ENCODE results near the gene SLC6A4. TPM values are rescaled to one million over a fixed set of nuclear protein-coding genes. Genes with fewer than 3 reads are reported as not detected.

The SLC6A4 gene
- total and polyA plus RNA-seq, 2 experiments from 2014 or later = 0.06 to 0.14 TPM

DNA sequence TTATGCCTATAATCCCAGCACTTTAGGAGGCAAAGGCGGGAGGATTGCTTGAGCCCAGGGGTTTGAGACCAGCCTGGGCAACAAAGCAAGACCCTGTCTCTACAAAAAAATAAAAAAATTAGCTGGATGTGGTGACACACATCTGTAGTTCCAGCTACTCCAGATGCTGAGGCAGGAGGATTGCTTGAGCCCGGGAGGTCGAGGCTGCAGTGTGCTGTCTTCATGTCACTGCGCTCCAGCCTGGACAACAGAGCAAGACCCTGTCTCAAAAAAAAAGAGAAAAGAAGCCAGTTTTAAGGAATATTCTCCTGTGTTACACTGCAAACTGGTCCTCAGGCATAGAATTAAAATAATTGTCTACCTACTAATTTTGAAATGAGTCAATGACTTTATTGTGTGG lies 71.0 kb downstream of the SLC6A4 start (continued):
- TF ChIP-seq ZNF114 (CRISPR knock-in tag; IDR thresholded peaks at IDR 0.05) (no peak), ZNF331 (CRISPR knock-in tag; IDR thresholded peaks at IDR 0.05; ENCODE audit: low read depth) (no peak), STAT1 (IDR thresholded peaks at IDR 0.05; ENCODE audit: unreplicated experiment) (no peak)

- H2AFZ ChIP-seq = no peak overlapping the region
- H3K36me3 ChIP-seq (ENCODE audit: insufficient read depth) = no peaks in the 10 kb centered on the region
- H3K4me1 ChIP-seq (ENCODE audit: insufficient read depth) = no peaks in the 10 kb centered on the region
- no peaks in the 10 kb centered on the region for H3K27me3 ChIP-seq (ENCODE audit: insufficient read depth)
- no peak for DNase-seq (ENCODE audit: low spot score)
- H3F3A ChIP-seq (replicated peaks; ENCODE audit: low read depth) = no peaks in the 10 kb centered on the region
- no peaks in the 10 kb centered on the region for H3K9me2 ChIP-seq (ENCODE audit: insufficient read depth)
- H3K4me1 Mint-ChIP-seq = no peaks in the 10 kb centered on the region
- no peak overlapping the region for H3K4me2 ChIP-seq
- TF ChIP-seq JUNB (IDR thresholded peaks at IDR 0.05; ENCODE audit: unreplicated experiment) = no peak
- TF ChIP-seq ZNF462 (CRISPR knock-in tag; IDR thresholded peaks at IDR 0.05) = no peak
- TF ChIP-seq, protein P1, sequence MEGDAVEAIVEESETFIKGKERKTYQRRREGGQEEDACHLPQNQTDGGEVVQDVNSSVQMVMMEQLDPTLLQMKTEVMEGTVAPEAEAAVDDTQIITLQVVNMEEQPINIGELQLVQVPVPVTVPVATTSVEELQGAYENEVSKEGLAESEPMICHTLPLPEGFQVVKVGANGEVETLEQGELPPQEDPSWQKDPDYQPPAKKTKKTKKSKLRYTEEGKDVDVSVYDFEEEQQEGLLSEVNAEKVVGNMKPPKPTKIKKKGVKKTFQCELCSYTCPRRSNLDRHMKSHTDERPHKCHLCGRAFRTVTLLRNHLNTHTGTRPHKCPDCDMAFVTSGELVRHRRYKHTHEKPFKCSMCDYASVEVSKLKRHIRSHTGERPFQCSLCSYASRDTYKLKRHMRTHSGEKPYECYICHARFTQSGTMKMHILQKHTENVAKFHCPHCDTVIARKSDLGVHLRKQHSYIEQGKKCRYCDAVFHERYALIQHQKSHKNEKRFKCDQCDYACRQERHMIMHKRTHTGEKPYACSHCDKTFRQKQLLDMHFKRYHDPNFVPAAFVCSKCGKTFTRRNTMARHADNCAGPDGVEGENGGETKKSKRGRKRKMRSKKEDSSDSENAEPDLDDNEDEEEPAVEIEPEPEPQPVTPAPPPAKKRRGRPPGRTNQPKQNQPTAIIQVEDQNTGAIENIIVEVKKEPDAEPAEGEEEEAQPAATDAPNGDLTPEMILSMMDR (conservative IDR thresholded peaks at IDR 0.05; ENCODE audit: low read depth in 2 of 2) = no peak
- no peak for TF ChIP-seq EZH2 (IDR thresholded peaks at IDR 0.05; ENCODE audit: low read depth, unreplicated experiment)
- no peak for TF ChIP-seq CREB1 (CRISPR knock-in tag; IDR thresholded peaks at IDR 0.05; ENCODE audit: low read depth)
- TF ChIP-seq REST (IDR thresholded peaks at IDR 0.05; ENCODE audit: unreplicated experiment) = no peak
- TF ChIP-seq, protein P2, sequence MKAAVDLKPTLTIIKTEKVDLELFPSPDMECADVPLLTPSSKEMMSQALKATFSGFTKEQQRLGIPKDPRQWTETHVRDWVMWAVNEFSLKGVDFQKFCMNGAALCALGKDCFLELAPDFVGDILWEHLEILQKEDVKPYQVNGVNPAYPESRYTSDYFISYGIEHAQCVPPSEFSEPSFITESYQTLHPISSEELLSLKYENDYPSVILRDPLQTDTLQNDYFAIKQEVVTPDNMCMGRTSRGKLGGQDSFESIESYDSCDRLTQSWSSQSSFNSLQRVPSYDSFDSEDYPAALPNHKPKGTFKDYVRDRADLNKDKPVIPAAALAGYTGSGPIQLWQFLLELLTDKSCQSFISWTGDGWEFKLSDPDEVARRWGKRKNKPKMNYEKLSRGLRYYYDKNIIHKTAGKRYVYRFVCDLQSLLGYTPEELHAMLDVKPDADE (IDR thresholded peaks at IDR 0.05) = no peak
- TF ChIP-seq POLR2AphosphoS5 (IDR thresholded peaks at IDR 0.05; ENCODE audit: low read depth) = no peak
- no peak for TF ChIP-seq STAT1 (IDR thresholded peaks at IDR 0.05; ENCODE audit: unreplicated experiment)
- TF ChIP-seq ZNF114 (CRISPR knock-in tag; IDR thresholded peaks at IDR 0.05) = no peak
- TF ChIP-seq NANOG (IDR thresholded peaks at IDR 0.05; ENCODE audit: borderline replicate concordance) = no peak
- no peak for TF ChIP-seq ZNF331 (CRISPR knock-in tag; IDR thresholded peaks at IDR 0.05; ENCODE audit: low read depth)
- H3K27ac Mint-ChIP-seq = no peak overlapping the region
- no peak overlapping the region for H3K4me3 ChIP-seq
- no peak for ATAC-seq
- peaks cover 11% of the 10 kb centered on the region for H4K20me1 ChIP-seq (replicated peaks; ENCODE audit: insufficient read depth)
- H3K79me2 ChIP-seq (replicated peaks; ENCODE audit: insufficient read depth) = peaks cover 79% of the 10 kb centered on the region
- H3K9me3 Mint-ChIP-seq = no peaks in the 10 kb centered on the region; the same call in 2 of the 3 replicates
- no peak overlapping the region for H3K4me3 Mint-ChIP-seq
- H3K36me3 Mint-ChIP-seq (ENCODE audit: low read depth) = peaks cover 27% of the 10 kb centered on the region; the same call in 2 of the 3 replicates
- no peak overlapping the region for H3K27ac ChIP-seq (ENCODE audit: low read depth)
- H3K27me3 Mint-ChIP-seq (ENCODE audit: insufficient read depth, low read depth, poor library complexity) = peaks cover 1% of the 10 kb centered on the region
These were observed 73.9 kb downstream of the SLC6A4 start for GRCh38 chr17:30161601-30162000.
